HTERT RPE-1 (cell line): ENCODE data around the gene EGFL6.
"Not testable (repeated sequence)": the region's sequence is repeated elsewhere in the genome, so short reads cannot be mapped to it uniquely, and the experiment has no call there.

Source experiments
- in situ Hi-C: fragments of 300-500 bp; cut with MboI; formaldehyde crosslinking; loops from 4 replicates; pipeline ENCODE4 v1.14.3; 2020; ENCODE audit warnings: low sequenced_read_pairs

The EGFL6 gene

DNA sequence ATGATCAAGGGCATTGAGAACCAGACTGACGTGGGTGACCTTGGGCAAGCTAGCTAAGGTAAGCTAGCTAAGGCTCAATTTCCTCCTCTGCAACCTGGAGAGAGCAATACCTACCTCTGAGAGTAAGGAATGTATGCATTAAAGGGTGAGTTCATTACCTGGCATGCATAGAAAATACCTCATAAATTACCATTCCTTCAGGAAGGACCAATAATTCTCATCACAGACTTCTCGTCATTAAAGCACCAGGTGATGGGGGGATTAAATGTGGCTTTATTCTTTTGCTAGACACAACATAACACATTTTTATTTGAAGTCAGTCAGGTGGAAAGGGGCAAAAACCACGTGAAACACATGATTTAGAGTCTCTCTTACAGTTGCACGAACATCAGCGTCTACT, 21.5 kb downstream of the EGFL6 start:
- in situ Hi-C loops: no loop called here

DNA sequence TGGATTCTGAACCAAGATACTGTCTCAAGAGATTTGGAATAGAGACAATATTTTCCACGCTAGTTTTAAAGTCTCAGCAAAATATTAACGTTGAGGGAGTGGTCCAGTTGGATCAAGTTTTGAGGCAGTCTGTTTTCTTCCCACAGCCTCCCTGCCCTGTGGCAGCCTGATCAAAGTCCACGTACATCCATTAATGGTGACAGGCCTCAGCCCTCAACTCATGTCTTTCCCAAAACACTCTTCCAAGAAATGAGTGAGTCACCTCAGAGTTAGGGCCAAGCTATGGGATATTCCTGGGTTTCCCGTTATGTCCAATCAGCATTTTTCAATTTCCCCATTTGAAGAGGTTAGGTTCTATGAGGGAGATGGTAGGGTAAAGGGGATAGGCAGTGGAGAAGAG, 28.5 kb downstream of the EGFL6 start:
- in situ Hi-C loops: no loop called here

DNA sequence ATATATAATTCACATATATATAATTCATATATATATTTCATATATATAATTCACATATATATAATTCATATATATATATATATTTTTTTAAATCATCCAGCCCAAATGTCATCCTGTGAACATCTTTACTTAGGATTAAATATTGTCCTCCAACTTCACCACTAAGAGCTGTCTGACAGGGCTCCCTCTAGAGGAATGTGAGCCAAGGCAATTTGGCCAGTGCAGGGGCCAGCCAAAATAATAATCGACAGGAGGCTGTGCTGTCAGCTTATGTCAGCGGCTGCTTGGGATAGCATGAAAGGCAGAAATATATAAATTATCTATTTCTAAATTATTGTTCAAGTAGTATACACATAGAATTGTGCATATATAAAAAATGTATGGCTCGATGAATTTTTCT, 29.5 kb downstream of the EGFL6 start:
- in situ Hi-C loops: no loop called here

DNA sequence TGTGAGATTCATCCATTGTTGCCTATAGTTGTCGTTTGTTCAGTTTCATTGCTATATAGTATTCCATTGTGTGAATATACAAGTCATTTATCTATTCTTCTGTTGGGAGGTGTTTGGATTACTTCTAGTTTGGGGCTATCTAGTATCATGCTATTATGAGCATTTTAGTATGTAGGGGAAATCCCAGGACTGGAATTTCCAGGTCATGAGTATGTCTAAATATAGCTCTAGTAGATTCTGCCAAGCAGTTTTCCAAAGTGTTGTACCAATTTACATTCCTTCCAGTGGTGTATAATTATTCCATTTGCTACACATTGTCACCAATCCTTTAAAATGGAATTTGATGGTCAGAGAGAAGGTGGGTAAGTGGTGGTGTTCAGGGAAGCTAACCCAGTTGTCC, 30.1 kb downstream of the EGFL6 start:
- in situ Hi-C loops: no loop called here

DNA sequence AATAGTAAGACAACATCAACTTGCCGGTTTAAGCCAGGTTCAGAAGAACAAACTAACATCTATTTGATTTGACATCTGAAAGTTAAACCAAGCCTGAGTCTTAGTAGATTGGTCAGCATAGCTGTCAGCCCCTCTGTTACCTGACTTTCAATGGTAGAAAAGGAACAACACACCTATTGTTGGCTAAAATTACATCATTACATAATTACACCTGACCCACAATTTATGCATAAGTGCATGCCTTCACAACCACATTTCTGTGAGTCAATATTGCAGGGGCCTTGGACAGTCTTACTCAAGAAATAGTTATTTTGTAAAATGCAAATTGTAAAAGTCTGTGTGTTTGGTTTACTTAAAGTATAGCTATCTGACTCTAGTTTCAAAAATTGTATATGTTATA, 36.2 kb downstream of the EGFL6 start:
- in situ Hi-C loops: no loop called here

DNA sequence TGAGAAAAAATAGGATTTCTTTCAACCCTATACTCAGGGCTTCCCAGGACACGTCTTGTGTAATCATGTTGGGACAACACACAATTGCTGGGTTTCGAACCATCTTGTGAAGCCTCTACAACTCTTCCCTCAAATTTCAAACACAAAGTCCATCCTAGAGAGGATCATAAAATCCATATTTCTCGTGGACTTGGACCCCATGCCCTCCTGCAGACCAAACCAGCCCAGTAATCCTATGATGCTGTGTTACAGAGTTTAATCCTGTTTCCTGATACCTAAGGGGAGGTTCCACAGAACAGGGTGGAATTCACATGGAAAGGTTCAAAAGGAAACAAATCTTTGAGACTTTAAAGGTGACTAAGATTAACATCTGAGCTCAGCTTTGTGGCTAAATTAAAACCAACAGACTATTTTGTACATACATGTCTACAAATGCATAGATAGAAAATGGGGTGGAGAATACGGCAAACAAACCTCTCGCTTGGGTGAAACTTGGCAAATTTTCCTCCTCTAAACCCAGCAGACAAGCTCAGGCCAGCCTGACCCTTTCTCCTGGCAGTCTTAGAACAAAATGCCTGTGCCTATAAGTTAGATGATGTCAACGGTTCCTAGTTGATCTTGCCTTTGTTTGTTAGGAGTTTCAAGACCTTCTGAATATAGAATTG, 38.1 kb downstream of the EGFL6 start:
- in situ Hi-C loops: no loop called here

DNA sequence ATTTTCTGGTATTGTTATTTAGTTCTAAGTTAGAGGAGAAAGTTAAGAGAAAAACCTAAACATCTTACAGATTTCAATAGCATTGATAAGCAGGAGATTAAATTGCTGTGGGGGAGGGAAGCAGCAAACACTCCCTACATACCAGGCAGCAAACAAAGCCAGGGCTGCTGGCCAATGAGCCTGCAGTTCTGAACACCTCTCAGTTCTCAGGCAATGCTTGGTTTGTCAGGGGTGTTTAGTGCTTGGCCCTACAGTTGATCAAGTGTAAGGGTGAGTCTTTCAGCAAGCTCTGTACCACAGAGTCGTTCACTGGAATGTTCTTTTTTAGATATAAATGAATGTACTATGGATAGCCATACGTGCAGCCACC, 38.6 kb downstream of the EGFL6 start:
- in situ Hi-C loops: no loop called here

DNA sequence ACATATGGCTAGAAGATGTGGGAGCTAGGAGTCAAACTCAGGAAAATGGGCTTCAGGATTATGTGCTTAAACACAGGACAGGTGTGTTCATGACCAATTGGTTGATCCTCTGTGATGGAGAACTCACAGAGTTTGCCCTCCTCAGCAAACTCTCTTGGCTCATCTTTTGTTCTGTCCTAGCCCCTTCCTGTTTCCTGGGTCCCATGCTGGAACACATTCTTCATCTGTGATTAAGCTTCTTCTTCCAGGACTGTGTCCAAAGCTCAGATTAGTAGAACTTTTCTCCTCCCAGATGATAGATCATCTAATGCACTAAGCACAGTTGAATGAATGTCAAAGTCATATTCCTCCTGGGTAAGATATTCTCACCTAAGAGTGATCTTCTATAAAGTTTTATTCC, 44.8 kb downstream of the EGFL6 start:
- in situ Hi-C loops: no loop called here

DNA sequence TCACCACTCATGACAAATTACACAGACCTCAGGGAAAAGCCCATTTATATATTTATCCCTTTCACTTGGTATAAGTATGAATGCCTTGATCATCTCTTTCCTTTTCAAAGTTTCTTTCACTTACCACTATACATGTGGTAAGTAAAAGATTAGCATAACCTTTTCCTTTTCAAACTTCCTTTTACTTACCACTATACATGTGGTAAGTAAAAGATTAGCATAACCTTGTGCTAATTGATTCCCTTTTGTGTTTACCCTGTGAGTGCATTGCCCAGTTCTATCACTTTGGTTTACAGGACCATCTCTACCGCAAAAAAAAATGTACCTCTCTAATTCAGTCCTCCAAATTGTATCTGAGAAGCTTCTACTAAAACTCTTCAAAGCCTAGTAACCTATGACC, 50.8 kb downstream of the EGFL6 start:
- in situ Hi-C loops: no loop called here

DNA sequence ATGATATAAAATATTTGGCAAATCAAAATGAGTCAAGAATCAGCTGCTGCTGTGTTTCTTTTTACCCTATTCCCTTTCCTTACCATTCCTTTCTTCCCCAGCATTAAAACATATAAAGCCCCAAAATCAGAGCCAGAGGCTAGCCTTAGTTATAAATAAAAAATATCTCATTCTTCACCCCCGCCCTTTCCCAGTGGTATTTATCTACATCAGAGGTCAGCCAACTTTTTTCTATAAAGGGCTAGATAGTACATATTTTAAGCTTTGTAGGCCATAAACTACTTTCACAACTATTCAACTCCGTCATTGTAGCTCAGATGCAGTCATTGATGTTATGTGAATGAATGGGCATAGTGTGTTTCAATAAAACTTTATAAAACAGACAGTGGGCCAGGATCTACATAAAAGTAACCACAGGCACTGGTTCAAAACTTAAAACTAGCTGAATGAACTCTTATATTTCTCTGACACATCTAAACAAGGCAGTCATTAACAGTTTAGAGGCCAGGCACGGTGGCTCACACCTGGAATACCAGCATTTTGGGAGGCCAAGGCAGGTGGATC, 53.1 kb downstream of the EGFL6 start:
- in situ Hi-C loops: no loop called here

DNA sequence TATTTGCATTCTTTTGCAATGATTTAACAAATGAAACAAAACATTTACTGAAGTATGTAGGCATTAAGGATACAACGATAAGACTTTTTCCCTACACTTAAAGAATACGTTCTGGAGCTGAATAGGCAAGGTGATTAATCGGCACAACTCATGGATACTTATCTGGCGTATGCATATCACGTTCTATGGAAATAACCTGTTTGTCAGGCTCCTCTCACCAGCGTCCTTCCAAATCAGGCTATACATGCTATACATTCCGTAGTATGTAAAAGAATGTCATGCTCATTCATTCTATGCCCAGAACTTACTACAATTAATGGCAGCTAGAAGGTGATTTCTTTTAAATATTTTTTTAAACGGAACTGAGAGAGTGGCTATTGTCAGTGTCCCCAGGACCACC, 57.9 kb downstream of the EGFL6 start:
- in situ Hi-C loops: no loop called here

DNA sequence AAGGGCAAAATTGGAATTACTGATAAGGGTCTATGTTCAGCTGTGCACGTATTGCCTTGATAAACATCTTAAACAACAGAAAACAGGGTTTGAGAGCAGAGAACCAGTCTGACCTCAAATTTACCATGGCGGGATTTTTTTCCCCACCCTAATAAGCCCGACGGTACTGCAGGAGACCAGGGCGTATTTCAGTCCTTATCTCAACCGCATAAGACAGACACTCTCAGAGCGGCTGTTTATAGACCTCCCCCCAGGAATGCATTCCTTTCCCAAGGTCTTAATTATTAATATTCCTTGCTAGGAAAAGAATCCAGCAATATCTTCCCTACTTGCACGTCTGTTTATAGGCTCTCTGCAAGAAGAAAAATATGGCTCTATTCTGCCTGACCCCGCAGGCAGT, 67.8 kb downstream of the EGFL6 start:
- in situ Hi-C loops: not testable (repeated sequence)

DNA sequence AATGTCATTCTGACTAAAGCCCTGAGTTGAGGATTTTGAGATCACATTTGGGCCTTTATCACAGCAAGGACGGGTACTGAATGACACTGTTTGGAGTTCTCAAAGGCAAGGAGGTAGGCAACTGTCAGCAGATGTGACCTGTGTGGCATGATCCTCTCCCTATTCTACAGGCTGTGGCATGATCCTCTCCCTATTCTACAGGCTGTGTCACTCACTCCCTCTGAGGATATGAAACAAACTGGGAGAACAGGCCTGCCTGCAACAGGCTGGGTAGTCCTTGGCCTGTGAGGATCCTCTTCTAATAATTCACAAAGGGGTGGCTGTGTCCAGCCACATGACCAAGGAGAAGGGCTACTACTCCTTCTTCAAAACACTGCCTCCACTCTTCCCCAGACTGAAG, 68.6 kb downstream of the EGFL6 start:
- in situ Hi-C loops: no loop called here

DNA sequence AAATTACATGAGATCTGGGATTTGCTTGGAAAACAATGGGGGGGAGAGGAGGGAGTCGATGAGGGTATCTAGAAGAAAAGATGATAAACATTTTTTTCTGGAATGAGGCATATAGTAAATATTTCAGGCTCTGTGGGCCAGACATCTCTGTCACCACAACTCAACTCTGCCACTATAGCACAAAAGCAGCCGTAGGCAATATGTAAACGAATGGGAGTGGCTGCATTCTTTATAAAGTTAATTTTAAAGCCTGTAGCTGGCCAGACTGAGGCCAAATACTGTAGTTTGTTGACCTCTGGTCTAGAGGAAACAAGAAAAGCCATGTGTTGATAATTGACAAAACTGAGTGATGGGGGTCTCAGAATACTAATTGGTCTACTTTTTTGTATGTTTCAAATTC, 69.4 kb downstream of the EGFL6 start:
- in situ Hi-C loops: no loop called here

DNA sequence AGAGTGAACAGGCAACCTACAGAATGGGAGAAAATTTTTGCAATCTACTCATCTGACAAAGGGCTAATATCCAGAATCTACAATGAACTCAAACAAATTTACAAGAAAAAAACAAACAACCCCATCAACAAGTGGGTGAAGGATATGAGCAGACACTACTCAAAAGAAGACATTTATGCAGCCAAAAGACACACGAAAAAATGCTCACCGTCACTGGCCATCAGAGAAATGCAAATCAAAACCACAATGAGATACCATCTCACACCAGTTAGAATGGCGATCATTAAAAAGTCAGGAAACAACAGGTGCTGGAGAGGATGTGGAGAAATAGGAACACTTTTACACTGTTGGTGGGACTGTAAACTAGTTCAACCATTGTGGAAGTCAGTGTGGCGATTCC, 72.3 kb downstream of the EGFL6 start:
- in situ Hi-C loops: not testable (repeated sequence)

DNA sequence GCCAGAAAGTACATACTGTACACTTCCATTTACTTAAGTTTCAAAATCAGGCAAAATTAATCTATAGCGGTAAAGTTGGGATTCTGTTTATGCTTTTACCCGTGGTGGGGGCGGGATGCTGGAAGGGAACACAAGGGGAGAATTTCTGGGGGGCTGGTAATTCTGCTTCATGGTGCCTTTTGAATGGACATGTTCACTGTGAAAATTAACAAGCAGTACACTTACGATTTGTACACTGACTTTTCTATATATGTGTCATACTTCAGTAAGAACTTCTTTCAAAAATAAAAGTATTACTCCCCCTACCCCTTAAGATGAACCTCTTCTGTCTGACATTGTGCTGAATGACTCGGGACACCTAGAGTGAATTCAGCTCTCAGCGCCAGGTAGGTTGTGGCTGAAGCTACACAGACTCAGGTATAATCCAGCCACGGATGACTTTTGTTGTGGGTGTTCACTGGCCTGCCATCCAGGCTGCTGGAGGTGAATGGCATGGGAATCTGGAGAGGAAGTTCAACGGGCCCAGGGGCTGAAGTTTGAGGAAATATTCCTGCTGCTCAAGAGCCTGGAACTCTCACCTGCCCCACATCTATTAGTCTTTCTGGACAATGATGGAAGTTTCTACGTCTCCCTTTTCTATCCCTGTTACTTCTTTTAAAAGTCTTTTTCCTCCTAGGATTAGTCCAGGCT, 76.2 kb downstream of the EGFL6 start:
- in situ Hi-C loops: no loop called here

DNA sequence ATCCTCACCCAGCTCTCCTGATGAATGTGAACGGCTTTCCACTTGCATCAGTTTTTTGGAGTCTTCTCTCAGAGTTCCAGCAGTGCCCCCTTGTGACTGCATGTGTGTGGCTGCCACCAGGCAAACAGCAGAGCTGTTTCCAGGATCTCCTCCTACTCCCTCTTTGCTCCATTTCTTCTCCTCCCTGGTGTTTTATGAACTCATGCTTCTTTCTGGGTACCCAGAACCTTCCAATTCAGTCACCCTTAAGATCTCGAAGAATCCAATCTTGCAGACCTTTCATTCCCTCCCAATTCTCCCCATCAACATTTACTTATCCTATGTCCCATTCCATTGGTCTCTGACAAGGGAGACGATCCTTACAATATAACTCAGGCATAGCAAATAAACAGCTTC, 76.8 kb downstream of the EGFL6 start:
- in situ Hi-C loops: no loop called here

DNA sequence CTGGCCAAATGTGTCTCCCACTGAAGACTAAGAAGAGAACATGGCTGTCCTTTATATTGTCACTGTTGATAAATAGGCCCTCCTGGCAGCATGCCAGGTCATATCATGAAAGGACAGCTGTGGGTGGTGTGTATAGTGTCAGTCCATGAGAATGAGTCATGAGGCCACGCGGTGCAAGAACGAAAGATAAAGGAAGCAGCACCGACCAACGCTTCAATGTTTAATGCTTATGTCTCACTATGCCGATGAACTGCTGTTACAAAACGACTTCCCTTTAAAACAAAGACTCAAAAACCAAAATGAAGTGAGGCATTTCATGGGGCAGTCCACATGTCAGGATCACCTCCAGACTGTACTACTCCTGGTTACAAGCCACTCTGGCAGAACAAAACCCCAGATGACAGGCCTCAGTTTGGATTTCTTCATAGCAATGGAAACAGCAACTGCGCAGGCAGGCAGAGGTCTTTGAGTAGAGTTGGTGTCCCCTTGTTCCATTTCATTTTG, 78.4 kb downstream of the EGFL6 start:
- in situ Hi-C loops: no loop called here

DNA sequence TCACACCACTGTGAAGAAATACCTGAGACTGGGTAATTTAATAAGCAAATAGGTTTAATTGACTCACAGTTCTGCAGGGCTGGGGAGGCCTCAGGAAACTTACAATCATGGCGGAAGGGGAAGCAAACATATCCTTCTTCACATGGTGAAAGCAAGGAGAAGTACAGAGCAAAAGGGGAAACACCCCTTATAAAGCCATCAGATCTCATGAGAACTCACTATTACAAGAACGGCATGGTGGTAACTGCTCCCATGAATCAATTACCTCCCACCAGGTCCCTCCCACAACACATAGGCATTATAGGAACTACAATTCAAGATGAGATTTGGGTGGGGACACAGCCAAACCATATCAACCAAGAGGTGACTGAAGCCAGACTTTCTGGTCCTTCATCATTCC, 78.9 kb downstream of the EGFL6 start:
- in situ Hi-C loops: not testable (repeated sequence)

DNA sequence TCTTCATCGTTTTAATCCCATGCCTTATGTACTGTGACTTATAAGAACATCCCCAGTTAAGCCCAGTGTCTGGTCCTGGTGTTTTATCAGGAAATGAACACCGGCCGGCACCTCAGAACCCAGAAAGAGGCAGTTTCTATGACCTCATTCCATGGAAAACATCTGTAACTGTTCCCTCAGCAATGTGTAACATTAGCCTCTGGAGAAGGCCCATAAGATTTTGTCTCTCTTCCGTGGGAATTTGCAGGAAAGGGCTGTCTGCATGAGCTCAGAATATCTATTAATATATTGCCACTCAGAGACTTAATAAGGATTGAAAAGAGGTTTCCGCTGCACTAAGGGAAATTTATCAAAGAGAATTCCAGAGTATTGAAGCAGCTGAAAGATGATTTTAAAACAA, 80.4 kb downstream of the EGFL6 start:
- in situ Hi-C loops: no loop called here

DNA sequence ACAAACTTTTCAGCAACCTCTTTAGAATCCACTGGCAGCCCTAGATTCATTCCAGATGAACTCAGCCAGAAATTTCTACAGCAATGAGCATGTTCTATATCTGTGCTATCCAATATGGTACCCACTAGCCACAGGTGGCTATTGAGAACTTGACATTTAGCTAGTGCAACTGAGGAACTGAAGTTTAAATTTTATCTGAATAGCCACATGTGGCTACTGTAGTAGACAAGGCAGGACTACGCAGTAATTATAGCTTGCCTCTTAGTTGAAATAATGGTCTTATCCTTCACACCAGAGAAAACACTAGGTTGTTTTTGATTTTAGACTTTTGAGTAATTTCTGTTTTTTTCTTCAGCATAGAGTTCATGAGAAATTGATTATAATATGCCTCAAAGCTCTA, 80.9 kb downstream of the EGFL6 start:
- in situ Hi-C loops: no loop called here

DNA sequence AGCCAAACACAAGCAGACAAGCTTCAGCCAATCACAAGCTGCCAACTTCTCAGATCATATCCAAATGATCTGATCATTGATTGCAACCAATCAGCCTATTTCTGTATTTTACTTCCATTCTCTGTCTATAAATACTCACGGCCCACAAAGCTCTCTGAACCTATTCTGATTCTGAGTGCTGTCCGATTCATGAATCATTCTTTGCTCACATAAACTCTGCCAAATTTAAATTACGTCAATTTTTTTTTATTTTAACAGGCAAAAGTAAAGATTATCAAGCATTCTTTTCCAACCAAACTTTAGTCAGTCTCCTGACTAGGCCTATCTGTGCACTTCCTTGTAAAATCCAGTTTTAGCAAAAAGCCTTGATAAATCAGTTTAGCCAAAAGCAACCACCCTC, 81.7 kb downstream of the EGFL6 start:
- in situ Hi-C loops: no loop called here
